GM21360 (cell line): Measurements from ENCODE around the gene CTBP2.
"Not testable (repeated sequence)": the region's sequence is repeated elsewhere in the genome, so short reads cannot be mapped to it uniquely, and the experiment has no call there.

Experiments
- ATAC-seq: cut with Tn5 transposase; IDR thresholded peaks from one replicate; pipeline ENCODE4 v1.9.1; 2021; ENCODE audit warnings: mild to moderate bottlenecking, moderate library complexity; ENCODE audit not compliant: unreplicated experiment

Gene CTBP2

GRCh38 chr10:125089469-125089868 is 70.9 kb downstream of the CTBP2 start:
- no peak for ATAC-seq

DNA sequence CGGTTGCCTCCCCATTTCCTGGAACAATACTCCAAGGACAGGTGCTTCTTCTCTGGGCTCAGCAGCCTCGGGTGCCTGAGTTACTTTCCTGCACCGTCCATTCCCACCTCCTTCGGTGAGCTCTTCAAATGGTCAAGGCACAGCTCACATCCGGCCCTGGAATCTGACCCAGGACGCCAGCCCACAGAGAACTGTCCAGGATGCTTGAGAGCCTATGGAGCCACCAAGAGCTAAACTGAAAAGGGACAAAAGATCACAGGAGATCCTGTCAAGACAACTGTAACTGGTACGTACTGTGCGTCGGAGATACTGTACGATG is 72.5 kb downstream of the CTBP2 start:
- no peak for ATAC-seq

DNA sequence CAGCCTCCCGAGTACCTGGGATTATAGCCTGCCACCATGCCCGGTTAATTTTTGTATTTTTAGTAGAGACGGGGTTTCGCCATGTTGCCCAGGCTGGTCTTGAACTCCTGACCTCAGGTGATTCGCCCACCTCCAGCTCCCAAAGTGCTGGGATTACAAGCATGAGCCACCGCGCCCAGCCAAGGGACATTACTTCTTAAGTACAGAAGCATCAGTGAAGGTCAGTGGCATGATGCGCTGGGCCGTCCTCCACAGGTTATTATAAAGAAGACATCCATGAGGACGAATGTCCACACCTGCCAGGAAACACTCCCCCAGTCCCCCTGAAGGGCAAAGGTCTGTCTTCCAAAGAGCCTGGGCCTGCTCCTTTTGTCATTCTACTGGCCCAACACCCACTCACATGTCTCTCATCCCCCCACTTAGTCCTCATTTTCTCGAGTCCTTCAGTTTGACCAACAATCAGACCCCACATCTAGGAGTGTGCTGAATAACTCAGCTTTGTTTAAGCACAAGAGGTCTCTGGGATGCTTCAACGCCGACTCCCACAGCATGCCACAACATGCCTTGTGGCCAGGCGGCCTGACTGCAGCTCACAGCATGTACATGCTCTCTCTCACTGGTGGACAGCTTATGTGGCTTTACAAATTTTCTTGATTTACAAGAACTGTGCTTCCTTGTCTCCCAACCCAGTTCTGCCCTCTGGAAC is 73.0 kb downstream of the CTBP2 start:
- ATAC-seq, result no peak

- no peak for ATAC-seq
Observed at GRCh38 chr10:125086691-125087090, 73.7 kb downstream of the CTBP2 start.

- ATAC-seq, result no peak
Observed at GRCh38 chr10:125085258-125086054, 74.9 kb downstream of the CTBP2 start.

DNA sequence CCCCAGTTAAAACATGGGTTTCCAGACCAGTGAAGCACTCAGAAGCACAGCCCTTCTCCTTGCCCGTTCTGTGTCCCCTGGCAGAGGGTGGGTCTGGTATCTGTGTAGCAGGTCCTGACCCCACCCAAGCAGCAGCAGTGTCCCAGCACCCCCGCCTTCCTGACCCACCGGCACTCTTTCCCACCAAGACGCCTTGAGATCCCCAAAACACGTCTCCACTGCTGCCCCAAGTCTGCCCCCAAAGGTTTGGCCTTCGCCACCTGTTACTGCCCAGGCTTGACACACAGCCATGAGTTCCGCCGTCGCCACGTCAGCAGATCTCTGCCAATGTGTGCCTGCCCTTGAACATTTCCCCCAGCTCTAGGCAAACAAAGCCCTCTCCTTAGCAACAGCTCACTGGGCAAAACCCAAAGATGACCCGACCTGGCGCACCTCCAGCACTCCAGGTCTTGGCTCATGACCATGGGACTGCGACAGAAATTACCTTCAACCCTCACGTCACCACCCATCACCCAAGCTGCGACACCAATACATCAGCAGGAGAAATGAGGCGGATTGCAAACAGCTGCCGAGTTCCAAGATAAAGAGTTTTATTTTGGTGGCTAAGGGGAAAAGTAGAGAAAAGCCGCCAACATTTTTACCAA is 75.6 kb downstream of the CTBP2 start:
- no peak for ATAC-seq

GRCh38 chr10:125084191-125084613 is 76.2 kb downstream of the CTBP2 start:
- no peak for ATAC-seq

DNA sequence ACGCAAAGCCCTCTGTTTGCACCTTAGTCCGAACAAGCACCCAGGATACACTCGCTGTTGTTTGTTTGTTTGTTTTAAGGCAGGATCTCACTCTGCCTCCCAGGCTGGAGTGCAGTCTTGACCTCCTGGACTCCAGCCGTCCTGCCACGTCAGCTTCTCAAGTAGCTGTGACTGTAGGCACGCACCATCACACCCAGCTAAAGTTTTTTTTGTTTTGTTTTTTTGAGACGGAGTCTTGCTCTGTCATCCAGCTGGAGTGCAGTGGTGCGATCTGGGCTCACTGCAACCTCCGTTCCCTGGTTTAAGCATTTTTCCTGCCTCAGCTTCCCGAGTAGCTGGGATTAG is 76.8 kb downstream of the CTBP2 start:
- no peak for ATAC-seq

DNA sequence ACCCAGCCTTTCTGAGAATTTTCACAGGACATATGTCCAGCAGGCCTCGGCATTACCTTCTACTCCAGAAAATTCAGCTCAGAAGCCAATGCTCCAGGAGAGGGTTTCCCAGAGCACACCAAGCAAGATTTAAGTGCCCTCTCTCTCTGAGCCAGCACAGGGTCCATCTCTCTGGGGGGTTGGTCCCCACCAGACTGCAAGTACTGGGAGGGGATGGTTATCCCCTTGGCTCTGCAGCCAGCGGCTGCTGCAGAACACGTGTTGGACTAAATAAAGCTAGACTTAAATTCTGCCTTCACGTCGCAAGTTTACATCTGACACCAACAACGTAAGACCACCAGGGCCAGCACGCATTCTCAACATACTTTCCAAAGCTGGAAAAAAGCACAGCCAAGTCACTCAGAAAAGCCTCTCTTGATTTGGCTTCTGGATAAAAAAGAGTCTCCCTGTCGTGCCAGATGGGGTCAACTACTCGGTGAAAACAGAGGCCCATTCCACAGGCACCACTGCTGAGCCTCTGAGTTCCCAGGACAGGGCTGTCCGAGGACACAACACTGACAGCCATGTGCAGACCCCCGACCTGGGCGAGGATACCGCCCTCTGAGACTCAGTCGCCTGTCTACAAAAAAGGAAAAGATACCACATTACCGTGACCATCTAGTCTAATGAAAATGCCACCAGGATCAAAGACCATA is 77.3 kb downstream of the CTBP2 start:
- no peak for ATAC-seq

DNA sequence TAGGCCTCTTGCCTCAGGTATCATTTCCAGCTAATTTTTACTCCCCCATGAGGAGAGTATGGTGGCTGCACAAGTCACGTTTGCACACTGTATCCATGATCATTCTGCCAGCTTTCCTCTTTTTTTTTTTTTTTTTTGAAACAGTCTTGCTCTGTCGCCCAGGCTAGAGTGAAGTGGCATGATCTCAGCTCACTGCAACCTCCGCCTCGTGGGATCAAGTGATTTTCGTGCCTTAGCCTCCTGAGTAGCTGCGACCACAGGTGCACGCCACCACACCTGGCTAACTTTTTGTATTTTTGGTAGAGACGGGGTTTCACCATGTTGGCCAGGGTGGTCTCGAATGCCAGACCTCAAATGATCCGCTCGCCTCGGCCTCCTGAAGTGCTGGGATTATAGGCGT is 77.9 kb downstream of the CTBP2 start:
- not testable (repeated sequence) for ATAC-seq

DNA sequence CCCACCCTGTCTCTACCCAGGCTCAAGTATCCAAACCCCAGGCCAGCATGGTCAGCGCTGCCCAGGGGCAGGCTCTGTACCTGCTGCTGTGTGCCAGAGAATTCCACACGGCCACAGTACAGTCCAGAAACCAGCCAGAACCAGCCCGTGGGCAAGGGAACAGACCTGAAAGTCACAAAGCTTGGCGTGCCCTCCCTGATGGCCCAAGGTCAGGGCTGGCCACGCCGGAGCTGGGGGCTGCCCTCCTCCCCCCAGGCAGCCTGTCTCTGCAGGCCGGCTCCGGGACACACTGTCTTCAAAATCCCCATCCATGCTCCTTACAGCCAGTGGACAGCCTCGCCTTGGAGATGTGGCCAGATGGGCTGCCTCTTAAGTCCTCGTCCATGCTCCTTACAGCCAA is 78.4 kb downstream of the CTBP2 start:
- ATAC-seq, result no peak

DNA sequence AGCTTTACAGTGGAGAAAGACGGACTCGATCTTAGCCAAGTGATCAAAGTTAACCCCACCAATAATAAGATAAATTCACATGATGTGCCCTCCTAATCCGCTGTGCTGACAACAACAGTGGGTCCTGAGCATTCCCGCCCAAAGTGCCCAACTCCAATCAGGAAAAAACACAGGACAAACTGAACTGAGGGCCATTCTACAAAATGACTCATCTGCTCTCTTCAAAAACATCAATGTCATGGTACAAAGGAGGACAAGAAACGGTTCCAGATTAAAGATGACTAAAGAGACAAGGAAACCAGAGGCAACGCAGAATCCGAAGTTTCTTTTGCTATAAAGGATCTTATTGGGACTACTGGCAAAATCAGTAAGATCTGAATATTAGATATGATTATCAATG is 79.4 kb downstream of the CTBP2 start:
- ATAC-seq, result no peak

- ATAC-seq, result no peak
Observed at GRCh38 chr10:125080296-125080695, 80.1 kb downstream of the CTBP2 start.

- ATAC-seq, result no peak
Observed at GRCh38 chr10:125079091-125079600, 81.2 kb downstream of the CTBP2 start.

DNA sequence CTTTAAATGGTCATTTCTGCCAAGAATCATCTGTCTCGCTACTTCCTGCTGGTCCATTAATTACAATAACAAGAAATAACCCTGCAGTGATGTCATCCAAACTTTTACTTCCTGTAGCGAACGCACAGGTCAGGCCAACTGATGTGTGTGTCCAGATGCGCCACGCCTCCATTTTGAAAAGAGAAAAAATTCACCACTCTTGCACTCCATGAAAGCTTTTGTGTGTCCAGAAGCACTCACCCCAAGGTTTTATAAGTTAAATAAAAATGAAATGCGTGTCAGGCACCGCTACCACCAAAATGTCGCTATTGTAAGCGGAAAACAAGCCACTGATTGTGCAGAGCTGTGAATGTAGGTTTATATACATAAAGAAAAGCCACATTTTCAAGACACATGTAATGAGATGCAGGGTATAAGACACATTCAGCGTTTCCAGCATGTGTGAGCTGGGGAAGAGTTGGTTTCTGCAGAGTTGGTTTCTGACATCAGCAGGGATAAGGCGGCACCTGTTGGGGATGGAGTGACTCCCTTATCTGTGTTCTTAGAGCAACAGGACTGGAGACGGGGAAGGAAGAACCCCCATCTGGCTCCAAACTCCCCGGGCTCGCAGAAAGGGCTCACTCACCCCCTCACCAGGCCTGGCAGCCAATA is 83.3 kb downstream of the CTBP2 start:
- ATAC-seq, result no peak

GRCh38 chr10:125076121-125076825 is 84.1 kb downstream of the CTBP2 start:
- no peak for ATAC-seq

- no peak for ATAC-seq
Observed at GRCh38 chr10:125073996-125074395, 86.4 kb downstream of the CTBP2 start.

DNA sequence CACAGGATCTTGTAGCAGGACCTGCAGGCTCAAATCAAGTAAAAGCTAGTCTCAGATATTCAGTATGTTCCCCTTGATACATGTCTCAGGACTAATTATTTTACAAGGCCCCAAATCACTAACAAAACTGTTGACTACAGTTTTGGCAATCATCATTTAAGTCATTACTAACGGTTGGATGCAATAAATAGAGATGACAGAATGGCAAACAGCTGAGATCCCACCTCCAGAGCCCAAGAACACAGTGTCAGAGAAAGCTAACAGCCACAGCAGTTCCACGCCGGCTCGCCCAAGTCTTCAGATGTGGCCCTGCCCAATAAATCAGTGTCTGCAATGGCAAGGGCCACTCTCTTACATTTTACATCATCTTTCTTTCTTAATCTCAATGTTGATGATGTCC is 87.6 kb downstream of the CTBP2 start:
- no peak for ATAC-seq

DNA sequence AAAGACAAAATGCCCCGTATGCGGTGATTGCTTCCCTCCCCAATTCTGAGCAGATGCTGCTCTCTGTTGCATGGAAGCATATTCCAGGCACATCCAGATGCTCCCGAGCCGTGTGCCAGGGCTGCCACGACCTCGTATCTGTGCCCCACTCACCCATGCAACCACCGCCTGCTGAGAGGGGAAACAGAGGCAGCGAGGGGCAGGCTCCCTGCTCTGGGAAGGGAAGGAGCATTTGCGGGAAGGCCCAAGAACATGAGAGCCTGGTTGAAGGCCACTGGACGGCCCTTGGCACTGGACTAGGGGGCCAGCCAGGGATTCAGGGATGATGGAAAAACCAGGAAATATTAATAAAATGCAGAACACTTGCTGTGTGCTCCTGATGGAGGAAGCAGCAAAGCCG is 89.4 kb downstream of the CTBP2 start:
- ATAC-seq, result no peak

- no peak for ATAC-seq
Observed at GRCh38 chr10:125068406-125068805, 92.0 kb downstream of the CTBP2 start.
